IMR-90 (cell line): ENCODE measurements around the gene NPHP4. TPM values are rescaled to one million over a fixed set of nuclear protein-coding genes. Genes with fewer than 3 reads are reported as not detected.

Experiments
- ATAC-seq: fragments of 200-7000 bp; cut with Tn5 transposase; 2 replicates; pipeline ENCODE4 v1.9.1; 2020; ENCODE audit warnings: low read depth, mild to moderate bottlenecking, moderate library complexity
- BruUV-seq: library from RNA; stranded (reverse); fragments of 400-500 nt; replicated peaks from 2 replicates; lab custom pipeline; 2021; lab: Mats Ljungman, UMichigan
- CTCF ChIA-PET: fragments of 300-600 bp; formaldehyde crosslinking; extraction: SDS; loops from one replicate; lab custom pipeline; 2021; ENCODE audit warnings: antibody characterized with exemption; lab: Yijun Ruan, JAX
- POLR2A ChIA-PET: fragments of 300-600 bp; sonication (Branson Sonifier 250); formaldehyde crosslinking; loops from one replicate; lab custom pipeline; 2022; ENCODE audit warnings: antibody characterized with exemption; ENCODE audit not compliant: unreplicated experiment; lab: Charles Lee
- DNase-seq: peaks from one replicate; pipeline ENCODE4 v3.0.0; 2013
- H2AFZ ChIP-seq: replicated peaks from 2 replicates; pipeline ENCODE3; 2013; ENCODE audit warnings: low read length, mild to moderate bottlenecking; ENCODE audit not compliant: poor library complexity
- H2AK5ac ChIP-seq: 2 replicates; pipeline ENCODE4 v1.6.1; 2013; ENCODE audit warnings: low read depth, low read length, inconsistent platforms
- H2AK9ac ChIP-seq: replicated peaks from 2 replicates; pipeline ENCODE3; 2013; ENCODE audit warnings: mild to moderate bottlenecking, low read depth, low read length, moderate library complexity; ENCODE audit not compliant: poor library complexity
- H2BK120ac ChIP-seq: 2 replicates; pipeline ENCODE4 v1.6.1; 2013; ENCODE audit warnings: low read depth, low read length, inconsistent platforms
- H2BK15ac ChIP-seq: 3 replicates; pipeline ENCODE4 v1.6.1; 2013; ENCODE audit warnings: low read depth, low read length, inconsistent platforms
- H2BK20ac ChIP-seq: 2 replicates; pipeline ENCODE4 v1.6.1; 2013; ENCODE audit warnings: low read depth, mild to moderate bottlenecking, inconsistent platforms, low read length, moderate library complexity
- H2BK5ac ChIP-seq: 2 replicates; pipeline ENCODE4 v1.6.1; 2013; ENCODE audit warnings: mild to moderate bottlenecking, low read depth, low read length, inconsistent platforms; ENCODE audit not compliant: poor library complexity, severe bottlenecking
- H3K14ac ChIP-seq: replicated peaks from 2 replicates; pipeline ENCODE4 v1.6.1; 2013; ENCODE audit warnings: low read depth, low read length, inconsistent platforms
- H3K18ac ChIP-seq: 2 replicates; pipeline ENCODE4 v1.6.1; 2013; ENCODE audit warnings: low read depth, low read length, control low read depth
- H3K23ac ChIP-seq: 2 replicates; pipeline ENCODE4 v1.6.1; 2013; ENCODE audit warnings: low read depth, low read length, inconsistent platforms
- H3K27ac ChIP-seq: 2 replicates; pipeline ENCODE4 v1.5.1; 2013; ENCODE audit warnings: mild to moderate bottlenecking, control low read depth, low read length; ENCODE audit not compliant: insufficient read depth
- H3K27me3 ChIP-seq: 2 replicates; pipeline ENCODE4 v1.6.1; 2013; ENCODE audit warnings: low read length; ENCODE audit not compliant: control insufficient read depth, insufficient read depth
- H3K36me3 ChIP-seq: 2 replicates; pipeline ENCODE4 v1.6.1; 2013; ENCODE audit warnings: low read length, mixed read lengths; ENCODE audit not compliant: control insufficient read depth, insufficient read depth
- H3K4ac ChIP-seq: 2 replicates; pipeline ENCODE4 v1.6.1; 2013; ENCODE audit warnings: low read depth, low read length, inconsistent platforms
- H3K4me1 ChIP-seq: 2 replicates; pipeline ENCODE4 v1.6.1; 2013; ENCODE audit warnings: low read length, mixed read lengths; ENCODE audit not compliant: control insufficient read depth, insufficient read depth
- H3K4me2 ChIP-seq: 2 replicates; pipeline ENCODE4 v1.6.1; 2013; ENCODE audit warnings: low read depth, mild to moderate bottlenecking, control low read depth, low read length, moderate library complexity
- H3K4me3 ChIP-seq: 2 replicates; pipeline ENCODE4 v1.5.1; 2013; ENCODE audit warnings: low read depth, mild to moderate bottlenecking, control low read depth, low read length, moderate library complexity; ENCODE audit not compliant: insufficient read depth
- H3K56ac ChIP-seq: 2 replicates; pipeline ENCODE4 v1.6.1; 2013; ENCODE audit warnings: low read length, inconsistent platforms; ENCODE audit not compliant: insufficient read depth; ENCODE audit errors: extremely low read depth
- H3K79me1 ChIP-seq, 2 experiments: 2 replicates each; pipeline ENCODE4 v1.6.1; 2013; ENCODE audit warnings: low read length in 2 of 2, inconsistent platforms in 1 of 2, low read depth in 1 of 2
- H3K9ac ChIP-seq: 2 replicates; pipeline ENCODE4 v1.6.1; 2013; ENCODE audit warnings: low read depth, low read length, control low read depth
- H3K9me1 ChIP-seq: 2 replicates; pipeline ENCODE4 v1.6.1; 2013; ENCODE audit warnings: low read length, inconsistent platforms; ENCODE audit not compliant: insufficient read depth
- H3K9me3 ChIP-seq: 2 replicates; pipeline ENCODE4 v1.6.1; 2013; ENCODE audit warnings: low read length; ENCODE audit not compliant: control insufficient read depth, insufficient read depth
- H4K20me1 ChIP-seq: 2 replicates; pipeline ENCODE4 v1.6.1; 2013; ENCODE audit warnings: low read length, inconsistent platforms; ENCODE audit not compliant: insufficient read depth
- H4K5ac ChIP-seq: 2 replicates; pipeline ENCODE4 v1.6.1; 2013; ENCODE audit warnings: mild to moderate bottlenecking, low read depth, low read length, control low read depth
- H4K8ac ChIP-seq, 2 experiments: 2 replicates each; pipeline ENCODE4 v1.6.1; 2013; ENCODE audit warnings: low read depth in 2 of 2, low read length in 2 of 2, control low read depth in 1 of 2, inconsistent platforms in 1 of 2
- H4K91ac ChIP-seq: 2 replicates; pipeline ENCODE4 v1.6.1; 2013; ENCODE audit warnings: low read depth, low read length, inconsistent platforms; ENCODE audit not compliant: insufficient read depth
- BHLHE40 ChIP-seq: fragments of 150-350 bp; IDR thresholded peaks from 2 replicates; pipeline ENCODE4 v1.6.1; 2016; ENCODE audit warnings: mild to moderate bottlenecking, low read depth, low read length
- CEBPB ChIP-seq: IDR thresholded peaks from 2 replicates; pipeline ENCODE4 v1.6.1; 2012; ENCODE audit warnings: low read depth, low read length, improper control_type of control experiment
- CHD1 ChIP-seq: IDR thresholded peaks from 2 replicates; pipeline ENCODE4 v1.6.1; 2012; ENCODE audit warnings: low read depth, low read length, improper control_type of control experiment
- FOS ChIP-seq: fragments of 150-350 bp; IDR thresholded peaks from 2 replicates; pipeline ENCODE4 v1.6.1; 2016; ENCODE audit warnings: low read depth, low read length
- MAFK ChIP-seq: IDR thresholded peaks from 2 replicates; pipeline ENCODE4 v1.6.1; 2012; ENCODE audit warnings: low read depth, low read length, improper control_type of control experiment
- MAZ ChIP-seq: IDR thresholded peaks from 2 replicates; pipeline ENCODE4 v1.6.1; 2012; ENCODE audit warnings: low read depth, mild to moderate bottlenecking, low read length, improper control_type of control experiment, moderate library complexity, borderline replicate concordance
- MXI1 ChIP-seq: IDR thresholded peaks from 2 replicates; pipeline ENCODE4 v1.6.1; 2012; ENCODE audit warnings: low read depth, mild to moderate bottlenecking, low read length, moderate library complexity, borderline replicate concordance
- NFE2L2 ChIP-seq: fragments of 150-350 bp; IDR thresholded peaks from 2 replicates; pipeline ENCODE4 v1.6.1; 2016; ENCODE audit warnings: low read depth, mild to moderate bottlenecking, low read length
- POLR2A ChIP-seq: IDR thresholded peaks from 2 replicates; pipeline ENCODE4 v1.6.1; 2012; ENCODE audit warnings: mild to moderate bottlenecking, low read depth, low read length
- RAD21 ChIP-seq: IDR thresholded peaks from 2 replicates; pipeline ENCODE4 v1.6.1; 2012; ENCODE audit warnings: low read length, improper control_type of control experiment
- RCOR1 ChIP-seq: IDR thresholded peaks from 2 replicates; pipeline ENCODE4 v1.6.1; 2012; ENCODE audit warnings: mild to moderate bottlenecking, low read length, improper control_type of control experiment; ENCODE audit not compliant: insufficient replicate concordance
- RFX5 ChIP-seq: IDR thresholded peaks from 2 replicates; pipeline ENCODE4 v1.8.0; 2012; ENCODE audit warnings: low read depth, mild to moderate bottlenecking, low read length, moderate library complexity
- SMC3 ChIP-seq: fragments of 150-350 bp; IDR thresholded peaks from 2 replicates; pipeline ENCODE4 v1.6.1; 2016; ENCODE audit warnings: low read depth, mild to moderate bottlenecking, antibody characterized with exemption, low read length, moderate library complexity
- WGBS, 2 experiments: methylation state at CpG; one replicate each; pipeline versions ENCODE4 v1.1.5 to v1.1.7; 2013; ENCODE audit warnings: missing lambda C conversion rate in 2 of 2; ENCODE audit not compliant: insufficient read length in 1 of 2; ENCODE audit errors: extremely low coverage in 2 of 2; 5-methylcytosine and 5-hydroxymethylcytosine counted together
- dilution Hi-C: fragments of 300-500 bp; cut with HindIII; formaldehyde crosslinking; loops from one replicate; pipeline ENCODE4 v1.14.3; 2018; ENCODE audit warnings: low sequenced_read_pairs; ENCODE audit not compliant: unreplicated experiment
- in situ Hi-C: fragments of 300-500 bp; cut with MboI; formaldehyde crosslinking; loops from 3 replicates; pipeline ENCODE4 v1.14.3; 2019; ENCODE audit warnings: low sequenced_read_pairs, inconsistent platforms, mixed read lengths
- intact Hi-C: fragments of 100-400 bp; cut with micrococcal nuclease; formaldehyde crosslinking; loops from 2 replicates; pipeline ENCODE4 v1.10.0; 2022
- polyA plus RNA-seq, 3 experiments: library from polyadenylated mRNA; depleted of rRNA; stranded (reverse); fragments of >200 nt; gene quantifications; 2 replicates each; pipeline ENCODE4 v1.2.3, GENCODE V29; 2012; ENCODE audit warnings: low replicate concordance in 1 of 3
- total RNA-seq: library from RNA; depleted of rRNA; stranded (reverse); fragments of >200 nt; gene quantifications from 2 replicates; pipeline ENCODE4 v1.2.3, GENCODE V29; 2012
- TF ChIP-seq, protein P1 (sequence below): conservative IDR thresholded peaks from 2 replicates; pipeline ENCODE4 v1.5.1; 2012; ENCODE audit warnings: mild to moderate bottlenecking, low read depth, low read length, improper control_type of control experiment
- TF ChIP-seq, protein P2 (sequence below): fragments of 150-350 bp; IDR thresholded peaks from 2 replicates; pipeline ENCODE4 v1.6.1; 2017; ENCODE audit warnings: mild to moderate bottlenecking, antibody characterized with exemption, low read length, low read depth
- TF ChIP-seq, protein P3 (sequence below): fragments of 150-350 bp; IDR thresholded peaks from 2 replicates; pipeline ENCODE4 v1.6.1; 2016; ENCODE audit warnings: low read depth, mild to moderate bottlenecking, low read length, moderate library complexity, borderline replicate concordance

NPHP4 gene
- total and polyA plus RNA-seq, 2 of the 4 experiments (the other 2 are of a cell fraction), result 2.0 to 5.5 TPM

DNA sequence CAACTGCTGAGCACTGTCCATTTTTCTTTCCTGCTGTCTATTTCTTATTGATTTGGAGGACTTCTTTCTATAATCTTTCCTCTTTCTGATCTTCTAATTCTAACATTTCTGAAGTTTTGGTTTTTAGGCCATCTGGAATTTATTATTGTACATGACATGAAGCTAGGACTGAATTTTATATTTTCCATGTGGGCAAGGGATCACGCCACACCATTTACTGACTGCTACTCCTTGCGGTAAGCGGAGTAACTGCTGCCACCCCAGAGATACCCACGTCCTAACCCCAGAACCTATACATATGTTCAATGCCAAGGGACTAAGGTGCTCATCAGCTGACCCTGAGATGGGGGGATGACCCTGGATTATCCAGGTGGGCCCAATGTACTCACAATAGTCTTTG lies 70.6 kb downstream of the NPHP4 start:
- Histone ChIP-seq H3K14ac (no peak overlapping the region), H4K8ac (no peak overlapping the region), H4K91ac (no peak overlapping the region), H4K5ac (no peak overlapping the region), H3K9me3 (no peaks in the 10 kb centered on the region), H2BK120ac (no peak overlapping the region), H3K4me1 (no peaks in the 10 kb centered on the region), H3K4me3 (no peak overlapping the region), H3K36me3 (no peaks in the 10 kb centered on the region; the same call in 1 of the 2 replicates), H3K27me3 (no peaks in the 10 kb centered on the region), H3K56ac (no peak overlapping the region), H2BK5ac (no peak overlapping the region), H4K20me1 (no peaks in the 10 kb centered on the region), H3K4ac (no peak overlapping the region), H3K23ac (no peak overlapping the region), H3K4me2 (no peak overlapping the region), H3K9me1 (no peaks in the 10 kb centered on the region), H2BK15ac (no peak overlapping the region), H2BK20ac (no peak overlapping the region), H3K18ac (no peak overlapping the region), H2AK5ac (no peak overlapping the region), H2AK9ac (no peak overlapping the region), H3K9ac (no peak overlapping the region), H2AFZ (no peak overlapping the region), H3K79me1 (no peaks in the 10 kb centered on the region), H3K27ac (no peak overlapping the region)
- WGBS, 2 experiments, result no CpG with 5 or more reads among the region's 4 CpGs
- dilution Hi-C loops (no loop called here), intact Hi-C loops (no loop called here), in situ Hi-C loops (loop anchor here (25.0 kb wide), 1 partner anchor 2009 kb away; the partner anchor contains the start of gene C1orf174)
- DNase-seq (no peak), ATAC-seq (no peak)
- TF ChIP-seq, protein P1, sequence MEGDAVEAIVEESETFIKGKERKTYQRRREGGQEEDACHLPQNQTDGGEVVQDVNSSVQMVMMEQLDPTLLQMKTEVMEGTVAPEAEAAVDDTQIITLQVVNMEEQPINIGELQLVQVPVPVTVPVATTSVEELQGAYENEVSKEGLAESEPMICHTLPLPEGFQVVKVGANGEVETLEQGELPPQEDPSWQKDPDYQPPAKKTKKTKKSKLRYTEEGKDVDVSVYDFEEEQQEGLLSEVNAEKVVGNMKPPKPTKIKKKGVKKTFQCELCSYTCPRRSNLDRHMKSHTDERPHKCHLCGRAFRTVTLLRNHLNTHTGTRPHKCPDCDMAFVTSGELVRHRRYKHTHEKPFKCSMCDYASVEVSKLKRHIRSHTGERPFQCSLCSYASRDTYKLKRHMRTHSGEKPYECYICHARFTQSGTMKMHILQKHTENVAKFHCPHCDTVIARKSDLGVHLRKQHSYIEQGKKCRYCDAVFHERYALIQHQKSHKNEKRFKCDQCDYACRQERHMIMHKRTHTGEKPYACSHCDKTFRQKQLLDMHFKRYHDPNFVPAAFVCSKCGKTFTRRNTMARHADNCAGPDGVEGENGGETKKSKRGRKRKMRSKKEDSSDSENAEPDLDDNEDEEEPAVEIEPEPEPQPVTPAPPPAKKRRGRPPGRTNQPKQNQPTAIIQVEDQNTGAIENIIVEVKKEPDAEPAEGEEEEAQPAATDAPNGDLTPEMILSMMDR, result no peak
- TF ChIP-seq, protein P2, sequence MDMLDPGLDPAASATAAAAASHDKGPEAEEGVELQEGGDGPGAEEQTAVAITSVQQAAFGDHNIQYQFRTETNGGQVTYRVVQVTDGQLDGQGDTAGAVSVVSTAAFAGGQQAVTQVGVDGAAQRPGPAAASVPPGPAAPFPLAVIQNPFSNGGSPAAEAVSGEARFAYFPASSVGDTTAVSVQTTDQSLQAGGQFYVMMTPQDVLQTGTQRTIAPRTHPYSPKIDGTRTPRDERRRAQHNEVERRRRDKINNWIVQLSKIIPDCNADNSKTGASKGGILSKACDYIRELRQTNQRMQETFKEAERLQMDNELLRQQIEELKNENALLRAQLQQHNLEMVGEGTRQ, result no peak
- TF ChIP-seq NFE2L2 (no peak), CEBPB (no peak), MAFK (no peak), MXI1 (no peak), SMC3 (no peak), POLR2A (no peak), RAD21 (no peak), BHLHE40 (no peak), RFX5 (no peak), FOS (no peak), CHD1 (no peak), MAZ (no peak), RCOR1 (no peak)
- TF ChIP-seq, protein P3, sequence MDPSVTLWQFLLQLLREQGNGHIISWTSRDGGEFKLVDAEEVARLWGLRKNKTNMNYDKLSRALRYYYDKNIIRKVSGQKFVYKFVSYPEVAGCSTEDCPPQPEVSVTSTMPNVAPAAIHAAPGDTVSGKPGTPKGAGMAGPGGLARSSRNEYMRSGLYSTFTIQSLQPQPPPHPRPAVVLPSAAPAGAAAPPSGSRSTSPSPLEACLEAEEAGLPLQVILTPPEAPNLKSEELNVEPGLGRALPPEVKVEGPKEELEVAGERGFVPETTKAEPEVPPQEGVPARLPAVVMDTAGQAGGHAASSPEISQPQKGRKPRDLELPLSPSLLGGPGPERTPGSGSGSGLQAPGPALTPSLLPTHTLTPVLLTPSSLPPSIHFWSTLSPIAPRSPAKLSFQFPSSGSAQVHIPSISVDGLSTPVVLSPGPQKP, result no peak
- ChIA-PET CTCF (no interaction called here), POLR2A (no interaction called here)
- no TSS peak for BruUV-seq
